Stomach (tissue), 4 donors: ENCODE results near the gene FAAP100.

Experiments
- EP300 ChIP-seq: sonication (generic); formaldehyde crosslinking; IDR thresholded peaks from one replicate; pipeline ENCODE4 v1.6.1; 2017; ENCODE audit warnings: antibody characterized with exemption
- POLR2A ChIP-seq, 4 donors: fragments of 450-650 bp; IDR thresholded peaks; one replicate each; pipeline ENCODE4 v1.6.1; 2016; ENCODE audit warnings: antibody characterized with exemption in 4 of 4, control low read depth in 2 of 4, mild to moderate bottlenecking in 1 of 4, moderate library complexity in 1 of 4
- POLR2AphosphoS5 ChIP-seq, 3 donors: sonication (generic); formaldehyde crosslinking; IDR thresholded peaks; one replicate each; pipeline ENCODE4 v1.6.1; 2016; ENCODE audit warnings: antibody characterized with exemption in 3 of 3
- TF ChIP-seq, protein P1 (sequence below), 7 experiments: fragments of 450-650 bp in 4 of 7; fragments of 200-600 bp in 3 of 7; sonication (generic) in 3 of 7; IDR thresholded peaks; one replicate each; pipeline ENCODE4 v1.5.1; 2016 to 2019; ENCODE audit warnings: antibody characterized with exemption in 7 of 7, control low read depth in 2 of 7, mild to moderate bottlenecking in 1 of 7

DNA sequence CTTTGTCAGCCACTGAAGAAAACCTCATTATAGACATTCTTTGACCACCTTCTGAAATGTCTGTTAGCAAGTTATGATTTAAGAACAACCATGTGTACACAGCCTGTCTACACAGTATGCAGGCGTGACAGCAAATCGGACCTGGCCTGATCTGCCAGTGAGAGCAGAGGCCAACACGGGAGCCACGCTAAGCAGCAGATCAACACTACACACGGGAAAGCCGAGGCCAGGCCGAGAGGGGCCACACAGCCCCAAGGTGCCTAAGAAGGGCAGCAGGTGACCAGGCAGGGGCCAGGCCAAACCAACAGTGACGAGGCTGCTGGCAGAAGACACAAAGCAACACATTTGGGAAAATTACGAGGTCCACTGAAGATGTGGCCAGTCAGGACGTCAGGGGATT, 16.3 kb upstream of the FAAP100 start:
- TF ChIP-seq POLR2A (IDR thresholded peaks at IDR 0.05) = no peak
- TF ChIP-seq POLR2AphosphoS5 (IDR thresholded peaks at IDR 0.05) = no peak
- TF ChIP-seq, protein P1, sequence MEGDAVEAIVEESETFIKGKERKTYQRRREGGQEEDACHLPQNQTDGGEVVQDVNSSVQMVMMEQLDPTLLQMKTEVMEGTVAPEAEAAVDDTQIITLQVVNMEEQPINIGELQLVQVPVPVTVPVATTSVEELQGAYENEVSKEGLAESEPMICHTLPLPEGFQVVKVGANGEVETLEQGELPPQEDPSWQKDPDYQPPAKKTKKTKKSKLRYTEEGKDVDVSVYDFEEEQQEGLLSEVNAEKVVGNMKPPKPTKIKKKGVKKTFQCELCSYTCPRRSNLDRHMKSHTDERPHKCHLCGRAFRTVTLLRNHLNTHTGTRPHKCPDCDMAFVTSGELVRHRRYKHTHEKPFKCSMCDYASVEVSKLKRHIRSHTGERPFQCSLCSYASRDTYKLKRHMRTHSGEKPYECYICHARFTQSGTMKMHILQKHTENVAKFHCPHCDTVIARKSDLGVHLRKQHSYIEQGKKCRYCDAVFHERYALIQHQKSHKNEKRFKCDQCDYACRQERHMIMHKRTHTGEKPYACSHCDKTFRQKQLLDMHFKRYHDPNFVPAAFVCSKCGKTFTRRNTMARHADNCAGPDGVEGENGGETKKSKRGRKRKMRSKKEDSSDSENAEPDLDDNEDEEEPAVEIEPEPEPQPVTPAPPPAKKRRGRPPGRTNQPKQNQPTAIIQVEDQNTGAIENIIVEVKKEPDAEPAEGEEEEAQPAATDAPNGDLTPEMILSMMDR (IDR thresholded peaks at IDR 0.05) = no peak
- TF ChIP-seq EP300 = no peak
